ENCODE measurements around the gene CROCC. TPM values are rescaled to one million over a fixed set of nuclear protein-coding genes. Genes with fewer than 3 reads are reported as not detected.
"Not testable (repeated sequence)": the region's sequence is repeated elsewhere in the genome, so short reads cannot be mapped to it uniquely, and the experiment has no call there.

Gene CROCC
- total RNA-seq, 4 donors from 2014 or later = 13.0 to 149 (median 23.7) TPM

- H3K27ac ChIP-seq = no peak overlapping the region
Observed at GRCh38 chr1:16882986-16883385, 38.7 kb upstream of the CROCC start.

DNA sequence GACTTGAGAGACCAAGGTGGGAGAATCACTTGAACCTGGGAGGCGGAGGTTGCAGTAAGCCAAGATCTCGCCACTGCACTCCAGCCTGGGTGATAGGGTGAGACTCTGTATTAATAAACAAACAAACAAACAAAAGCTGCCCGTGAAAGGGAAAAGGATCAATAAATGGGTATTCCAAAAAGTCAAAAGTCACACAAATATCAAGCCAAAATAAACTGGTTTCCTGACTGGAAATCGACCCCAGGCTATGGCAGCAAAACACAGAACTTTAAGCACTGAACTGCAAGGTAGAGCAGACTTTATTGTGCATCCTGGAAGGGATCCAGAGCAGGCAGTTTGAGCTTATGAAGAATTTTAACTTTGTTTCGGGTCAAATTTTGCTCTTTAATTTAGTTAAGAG, 37.2 kb upstream of the CROCC start:
- H3K36me3 ChIP-seq; H3K27ac ChIP-seq; H3K4me3 ChIP-seq; in situ Hi-C loops (cut with MboI; ENCODE audit: low pct_ligation_motif_present in 1 of 4, low pct_unique_long_range_greater_than_20kb in 1 of 4, low sequenced_read_pairs in 3 of 4); DNase-seq; H3K9me3 ChIP-seq; intact Hi-C loops (cut with DNase I; ENCODE audit: low total_unique reads): not testable (repeated sequence)
- 80 to 82% methylated on average over 4 to 5 of the region's 5 CpGs for WGBS, 2 donors (ENCODE audit: low coverage in 1 of 2)
- Histone ChIP-seq H3K4me1 (peaks cover 0 to 11% (median 6%) of the 10 kb centered on the region in 4 donors), H3K27me3 (peaks cover 13% of the 10 kb centered on the region)

More at GRCh38 chr1:16882986-16883385, 38.7 kb upstream of the CROCC start:
- 56 to 68% methylated on average over 3 to 4 of the region's 4 CpGs for WGBS, 2 donors (ENCODE audit: low coverage in 1 of 2)
- DNase-seq = no peak
- peaks cover 20% of the 10 kb centered on the region for H3K27me3 ChIP-seq
- intact Hi-C loops (cut with DNase I; ENCODE audit: low total_unique reads) = no loop called here
- H3K9me3 ChIP-seq = no peaks in the 10 kb centered on the region
- H3K36me3 ChIP-seq = no peaks in the 10 kb centered on the region
- peaks cover 0 to under 1% (median 0%) of the 10 kb centered on the region in 4 donors for H3K4me1 ChIP-seq
- H3K4me3 ChIP-seq = no peak overlapping the region
- in situ Hi-C loops (cut with MboI; ENCODE audit: low pct_ligation_motif_present in 1 of 4, low pct_unique_long_range_greater_than_20kb in 1 of 4, low sequenced_read_pairs in 3 of 4) = no loop called here
- TF ChIP-seq, protein P1, sequence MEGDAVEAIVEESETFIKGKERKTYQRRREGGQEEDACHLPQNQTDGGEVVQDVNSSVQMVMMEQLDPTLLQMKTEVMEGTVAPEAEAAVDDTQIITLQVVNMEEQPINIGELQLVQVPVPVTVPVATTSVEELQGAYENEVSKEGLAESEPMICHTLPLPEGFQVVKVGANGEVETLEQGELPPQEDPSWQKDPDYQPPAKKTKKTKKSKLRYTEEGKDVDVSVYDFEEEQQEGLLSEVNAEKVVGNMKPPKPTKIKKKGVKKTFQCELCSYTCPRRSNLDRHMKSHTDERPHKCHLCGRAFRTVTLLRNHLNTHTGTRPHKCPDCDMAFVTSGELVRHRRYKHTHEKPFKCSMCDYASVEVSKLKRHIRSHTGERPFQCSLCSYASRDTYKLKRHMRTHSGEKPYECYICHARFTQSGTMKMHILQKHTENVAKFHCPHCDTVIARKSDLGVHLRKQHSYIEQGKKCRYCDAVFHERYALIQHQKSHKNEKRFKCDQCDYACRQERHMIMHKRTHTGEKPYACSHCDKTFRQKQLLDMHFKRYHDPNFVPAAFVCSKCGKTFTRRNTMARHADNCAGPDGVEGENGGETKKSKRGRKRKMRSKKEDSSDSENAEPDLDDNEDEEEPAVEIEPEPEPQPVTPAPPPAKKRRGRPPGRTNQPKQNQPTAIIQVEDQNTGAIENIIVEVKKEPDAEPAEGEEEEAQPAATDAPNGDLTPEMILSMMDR (IDR thresholded peaks at IDR 0.05) = no peak
- no peak for TF ChIP-seq EP300 (IDR thresholded peaks at IDR 0.05; ENCODE audit: low read depth)
- TF ChIP-seq POLR2A (IDR thresholded peaks at IDR 0.05) = no peak
- no peak for TF ChIP-seq POLR2AphosphoS5 (IDR thresholded peaks at IDR 0.05)

DNA sequence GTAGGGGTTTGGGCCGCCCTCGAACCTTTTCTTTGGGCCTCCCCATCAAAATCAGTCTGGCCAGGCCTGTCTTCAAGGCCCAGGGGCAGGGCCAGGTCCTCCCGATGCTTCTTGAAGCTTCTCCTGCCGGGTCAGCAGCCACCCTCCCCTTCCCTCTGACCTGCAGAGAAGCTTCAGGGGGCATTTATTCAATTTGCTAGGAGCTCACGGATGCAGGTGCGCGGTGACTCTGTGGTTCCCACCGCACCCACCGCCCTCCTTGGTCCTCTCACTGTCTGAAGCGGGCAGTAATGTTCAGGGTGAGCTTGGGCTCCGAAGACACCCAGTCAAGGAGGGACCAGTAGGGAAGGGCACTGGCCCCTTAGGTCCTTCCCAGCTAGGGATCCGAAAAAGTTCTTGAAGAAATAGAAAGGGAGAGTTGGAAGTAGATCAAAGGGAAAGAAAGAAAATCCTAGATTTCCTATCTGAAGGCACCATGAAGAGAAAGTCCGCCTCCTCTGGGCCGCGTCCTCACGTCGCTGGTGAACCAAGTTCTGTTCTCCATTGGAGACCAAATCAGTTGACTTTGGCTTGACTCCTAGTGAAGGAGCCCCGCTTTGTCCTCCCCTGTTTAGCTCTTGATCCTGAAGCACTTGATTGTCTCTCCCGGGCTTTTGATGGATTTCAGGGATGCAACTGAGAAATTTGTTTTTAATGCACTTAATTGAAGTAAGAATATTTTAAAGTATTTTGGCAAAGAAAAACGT, 34.7 kb upstream of the CROCC start:
- Histone ChIP-seq H3K27me3 (peaks cover 4% of the 10 kb centered on the region), H3K27ac (no peak overlapping the region), H3K36me3 (no peaks in the 10 kb centered on the region), H3K9me3 (no peaks in the 10 kb centered on the region), H3K4me1 (peaks cover 0 to 16% (median 11%) of the 10 kb centered on the region in 4 donors), H3K4me3 (no peak overlapping the region)
- in situ Hi-C loops (cut with MboI; ENCODE audit: low pct_ligation_motif_present in 1 of 4, low pct_unique_long_range_greater_than_20kb in 1 of 4, low sequenced_read_pairs in 3 of 4) = no loop called here
- intact Hi-C loops (cut with DNase I; ENCODE audit: low total_unique reads) = no loop called here
- DNase-seq = no peak
- WGBS, 2 donors (ENCODE audit: low coverage in 1 of 2) = 94% methylated on average over 20 of the region's 20 CpGs
- no peak for TF ChIP-seq POLR2AphosphoS5 (IDR thresholded peaks at IDR 0.05)

- DNase-seq = peak; percentile 77
- Histone ChIP-seq H3K4me1 (peaks cover 0 to 16% (median 11%) of the 10 kb centered on the region in 4 donors), H3K4me3 (peak overlapping the region; percentile 46 to 80 (median 58)), H3K9me3 (no peaks in the 10 kb centered on the region), H3K27ac (peak overlapping the region; percentile 89 to 96 (median 92)), H3K27me3 (no peaks in the 10 kb centered on the region), H3K36me3 (no peaks in the 10 kb centered on the region)
- intact Hi-C loops (cut with DNase I; ENCODE audit: low total_unique reads) (no loop called here), in situ Hi-C loops (cut with MboI; ENCODE audit: low pct_ligation_motif_present in 1 of 4, low pct_unique_long_range_greater_than_20kb in 1 of 4, low sequenced_read_pairs in 3 of 4) (no loop called here)
- WGBS, 2 donors (ENCODE audit: low coverage in 1 of 2) = 16 to 17% methylated on average over 19 to 63 of the region's 63 CpGs
- no peak for TF ChIP-seq EP300 (IDR thresholded peaks at IDR 0.05; ENCODE audit: low read depth)
- TF ChIP-seq POLR2A (IDR thresholded peaks at IDR 0.05) = peak; percentile 59
- TF ChIP-seq POLR2AphosphoS5 (IDR thresholded peaks at IDR 0.05) = peak; percentile 18 to 71 (median 67)
- TF ChIP-seq, protein P1 (IDR thresholded peaks at IDR 0.05) = peak in 2 of 5 experiments; percentile 9 to 22
Observed at GRCh38 chr1:16888860-16889816, 32.6 kb upstream of the CROCC start.

- H3K27me3 ChIP-seq; DNase-seq; intact Hi-C loops (cut with DNase I; ENCODE audit: low total_unique reads); in situ Hi-C loops (cut with MboI; ENCODE audit: low pct_ligation_motif_present in 1 of 4, low pct_unique_long_range_greater_than_20kb in 1 of 4, low sequenced_read_pairs in 3 of 4); H3K27ac ChIP-seq; H3K4me3 ChIP-seq; H3K9me3 ChIP-seq; H3K36me3 ChIP-seq: not testable (repeated sequence)
- peaks cover 0 to 19% (median 11%) of the 10 kb centered on the region in 4 donors for H3K4me1 ChIP-seq
- WGBS, 2 donors (ENCODE audit: low coverage in 1 of 2) = 79 to 83% methylated on average over 5 of the region's 5 CpGs
Observed at GRCh38 chr1:16890539-16891021, 31.2 kb upstream of the CROCC start.

DNA sequence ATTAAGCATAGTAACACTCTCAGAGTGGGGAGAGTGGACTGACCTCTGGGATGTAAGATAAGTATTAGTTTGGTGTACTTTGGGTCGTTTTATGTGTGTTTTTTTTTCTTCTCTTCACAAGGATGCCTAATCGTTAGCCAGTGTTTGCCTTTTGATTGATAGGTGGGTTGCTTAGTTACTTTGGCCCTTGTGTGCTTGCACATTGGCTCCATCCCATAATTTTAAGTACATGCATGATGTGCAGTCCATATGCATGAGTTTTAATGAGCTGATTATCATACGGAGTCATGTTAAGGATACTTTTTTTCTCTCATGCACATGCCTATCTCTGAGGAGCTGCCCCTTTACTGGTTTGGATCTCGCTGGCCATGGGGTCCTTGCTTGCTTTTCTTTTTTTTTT, 30.7 kb upstream of the CROCC start:
- 61 to 62% methylated on average over 4 of the region's 4 CpGs for WGBS, 2 donors (ENCODE audit: low coverage in 1 of 2)
- H3K4me1 ChIP-seq = peaks cover 0 to 19% (median 11%) of the 10 kb centered on the region in 4 donors

GRCh38 chr1:16892978-16893525, 28.7 kb upstream of the CROCC start:
- WGBS, 2 donors (ENCODE audit: low coverage in 1 of 2) = 50 to 78% methylated on average over 1 to 6 of the region's 6 CpGs
- DNase-seq; in situ Hi-C loops (cut with MboI; ENCODE audit: low pct_ligation_motif_present in 1 of 4, low pct_unique_long_range_greater_than_20kb in 1 of 4, low sequenced_read_pairs in 3 of 4); H3K4me3 ChIP-seq; intact Hi-C loops (cut with DNase I; ENCODE audit: low total_unique reads); H3K36me3 ChIP-seq; H3K27ac ChIP-seq; H3K9me3 ChIP-seq; H3K27me3 ChIP-seq: not testable (repeated sequence)
- peaks cover 0 to 26% (median 17%) of the 10 kb centered on the region in 4 donors for H3K4me1 ChIP-seq

More for the DNA sequence above, 30.7 kb upstream of the CROCC start:
- in situ Hi-C loops (cut with MboI; ENCODE audit: low pct_ligation_motif_present in 1 of 4, low pct_unique_long_range_greater_than_20kb in 1 of 4, low sequenced_read_pairs in 3 of 4); H3K27ac ChIP-seq; DNase-seq; H3K27me3 ChIP-seq; intact Hi-C loops (cut with DNase I; ENCODE audit: low total_unique reads); H3K36me3 ChIP-seq; H3K9me3 ChIP-seq; H3K4me3 ChIP-seq: not testable (repeated sequence)

Measured in transverse colon (tissue), 4 donors.